ENCODE results near the gene ADK.

The ADK gene

DNA sequence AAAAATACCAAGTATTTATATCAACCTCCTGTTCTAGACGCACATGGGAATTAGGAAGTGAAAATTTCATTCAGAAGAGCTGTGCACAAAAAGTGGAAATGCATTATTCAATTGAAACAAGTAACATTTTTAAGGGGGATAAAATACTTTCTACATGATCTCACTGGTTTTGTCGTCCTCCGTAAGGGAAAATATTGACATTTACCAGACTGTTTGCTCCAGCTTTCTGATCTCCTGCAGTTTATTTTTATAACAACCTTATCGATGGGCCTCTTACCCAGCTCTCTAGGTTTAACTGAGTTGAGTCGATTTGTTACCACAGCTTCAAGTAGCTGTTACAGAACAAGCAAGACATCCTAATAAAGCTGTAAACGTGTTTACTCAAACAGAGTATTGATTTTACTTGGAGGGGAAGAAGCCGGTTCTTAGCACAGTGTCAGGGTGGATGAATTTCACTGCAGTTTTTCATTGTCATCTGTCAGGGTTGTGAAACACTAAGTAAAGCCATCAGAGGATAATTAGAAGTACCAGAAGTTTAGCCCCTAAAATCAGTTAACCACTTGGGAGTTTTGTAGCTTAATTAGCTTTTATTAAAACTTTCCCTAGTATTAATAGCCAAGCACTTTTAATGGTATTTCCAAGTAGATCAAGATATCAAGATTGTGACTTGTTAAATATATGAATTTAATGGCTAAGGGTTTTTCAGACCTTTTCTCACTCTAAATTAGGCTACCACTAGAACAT is 532.8 kb downstream of the ADK start:
- no peak for DNase-seq

DNA sequence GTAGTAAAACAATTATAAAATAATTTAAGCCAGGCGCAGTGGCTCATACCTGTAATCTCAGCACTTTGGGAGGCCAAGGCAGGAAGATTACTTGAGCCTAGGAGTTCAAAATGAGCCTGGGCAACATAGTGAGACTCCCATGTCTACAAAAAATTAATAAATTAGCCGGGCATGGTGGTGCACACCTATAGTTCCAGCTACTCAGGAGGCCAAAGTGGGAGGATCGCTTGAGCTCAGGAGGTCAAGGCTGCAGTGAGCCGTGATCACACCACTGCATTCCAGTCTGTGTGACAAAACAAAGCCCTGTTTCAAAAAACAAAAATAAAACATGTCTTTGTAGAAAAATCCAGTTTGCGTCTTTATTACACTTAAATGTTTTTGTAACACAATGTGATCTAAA is 533.4 kb downstream of the ADK start:
- no peak for DNase-seq

DNA sequence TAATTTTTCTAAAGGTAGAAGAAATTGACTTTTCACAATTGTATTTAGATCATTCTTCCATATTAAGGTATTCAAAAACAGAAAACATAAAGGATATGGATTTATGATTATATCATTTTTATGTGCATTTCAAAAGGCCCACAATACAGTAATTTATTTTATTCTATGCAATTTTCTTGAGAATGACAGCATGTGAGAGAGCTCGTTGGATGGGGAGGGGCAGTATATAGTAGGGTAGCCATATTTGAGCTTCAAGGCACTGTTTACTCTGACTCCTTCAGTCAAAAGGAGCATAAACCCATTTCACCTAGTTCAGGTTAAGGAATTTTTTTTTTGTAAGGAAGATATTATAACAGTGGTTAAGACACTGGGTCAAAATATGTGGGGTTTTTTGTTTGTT is 534.5 kb downstream of the ADK start:
- DNase-seq, result no peak

DNA sequence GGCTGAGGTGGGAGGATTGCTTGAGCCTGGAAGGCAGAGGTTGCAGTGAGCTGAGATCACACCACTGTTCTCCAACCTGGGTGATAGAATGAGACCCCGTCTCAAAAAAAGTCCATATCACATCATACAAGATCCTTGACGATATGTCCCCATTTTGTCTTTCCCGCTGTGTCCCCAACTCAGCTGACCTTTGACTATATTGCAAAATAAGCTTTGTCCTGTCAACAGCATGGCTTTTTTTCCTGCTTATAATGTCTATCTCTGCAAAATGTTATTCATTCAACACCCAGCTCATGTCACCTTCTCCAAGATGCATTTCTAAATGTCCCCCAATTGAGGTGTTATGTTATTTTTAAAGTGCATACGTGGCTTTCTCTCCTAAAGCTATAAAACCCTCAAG is 539.4 kb downstream of the ADK start:
- DNase-seq, result no peak

DNA sequence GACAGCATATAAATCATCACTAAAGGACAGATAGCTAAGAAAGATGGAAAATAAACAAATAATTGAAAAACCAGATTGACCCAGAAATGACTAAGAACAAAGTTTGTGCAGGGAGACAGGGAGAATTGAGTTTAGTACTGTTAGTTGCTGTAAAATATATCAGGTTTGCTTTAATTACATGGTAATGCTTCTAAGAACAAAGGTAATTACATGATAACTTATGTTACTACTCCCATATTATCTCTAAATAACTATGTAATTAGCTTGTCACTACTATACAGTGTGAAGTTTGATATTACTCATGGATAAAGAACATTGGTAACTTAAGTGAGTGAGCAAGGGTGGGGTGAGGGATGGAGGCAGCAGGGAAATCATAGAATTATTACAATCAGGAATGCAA is 540.1 kb downstream of the ADK start:
- DNase-seq, result no peak

DNA sequence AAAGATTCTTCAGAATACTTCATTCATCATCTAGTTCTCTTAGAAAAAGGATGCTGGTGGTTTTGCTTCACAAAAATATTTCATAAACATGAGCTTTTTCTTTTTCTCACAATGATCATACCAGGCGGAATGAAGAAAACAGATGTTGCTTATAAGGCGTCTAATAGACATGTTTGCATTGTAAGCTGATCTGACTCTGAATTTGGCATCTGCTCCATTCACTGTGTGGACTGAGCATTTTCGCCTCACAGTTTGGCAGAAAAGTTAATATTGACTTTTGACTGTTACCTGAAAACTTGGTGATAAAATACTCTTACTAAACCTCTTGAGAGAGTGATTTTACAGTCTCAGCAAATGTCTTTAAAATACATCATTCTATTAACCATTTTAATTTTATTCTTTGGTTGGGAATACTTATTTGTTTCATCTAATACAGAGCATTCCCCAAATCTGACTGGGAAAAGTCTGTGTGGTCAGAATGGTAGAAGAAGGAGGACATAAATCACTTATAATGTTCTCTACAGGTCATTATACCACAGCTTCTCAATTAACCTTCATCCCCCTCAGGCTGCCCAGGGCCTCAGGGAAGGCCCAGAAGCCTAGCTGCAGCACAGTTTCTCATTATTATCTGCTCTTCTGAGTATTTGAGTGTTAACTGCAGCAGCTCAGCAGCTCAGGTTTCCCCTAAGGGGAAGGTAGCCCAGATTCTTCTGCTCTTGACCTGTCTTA is 553.8 kb downstream of the ADK start:
- DNase-seq, result no peak

DNA sequence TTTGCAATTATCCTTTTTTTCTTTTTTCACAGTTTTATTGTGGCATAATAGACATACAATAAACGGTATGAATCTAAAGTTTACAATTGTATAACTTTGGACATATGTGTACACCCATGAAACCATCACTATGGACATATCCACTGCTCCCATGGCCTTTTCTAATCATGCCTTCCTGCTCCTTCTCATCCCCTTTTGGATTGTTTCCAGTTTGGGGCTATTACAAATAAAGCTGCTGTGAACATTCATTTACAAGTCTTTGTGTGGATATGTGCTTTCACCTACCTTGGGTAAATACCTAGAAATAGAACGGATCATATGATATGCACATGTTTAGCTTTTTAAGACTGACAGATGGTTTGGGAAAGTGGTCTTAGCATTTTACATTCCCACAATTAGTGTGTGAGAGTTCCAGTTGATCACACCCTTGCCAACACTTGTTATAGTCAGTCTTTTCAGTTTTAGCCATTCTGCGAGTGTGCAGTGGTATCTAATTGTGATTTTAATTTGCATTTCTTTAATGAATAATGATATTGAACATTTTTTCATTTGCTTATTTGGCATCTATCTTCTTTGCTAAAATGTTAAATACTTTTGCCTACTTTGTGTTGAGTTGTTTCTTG is 554.4 kb downstream of the ADK start:
- no peak for DNase-seq

DNA sequence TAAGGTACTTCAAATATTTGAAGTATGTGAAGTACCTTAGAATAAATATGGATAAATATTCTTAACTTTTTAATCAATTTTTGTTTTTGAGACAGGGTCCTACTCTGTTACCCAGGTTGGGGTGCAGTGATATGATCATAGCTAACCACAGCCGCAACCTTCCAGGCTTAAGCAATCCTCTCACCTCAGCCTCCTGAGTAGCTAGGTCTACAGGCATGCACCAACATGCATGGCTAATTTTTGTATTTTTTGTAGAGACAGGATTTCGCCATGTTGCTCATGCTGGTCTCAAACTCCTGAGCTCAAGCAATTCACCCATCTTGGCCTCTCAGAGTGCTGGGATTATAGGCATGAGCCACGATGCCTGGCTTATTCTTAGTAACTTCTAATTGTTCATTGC is 555.9 kb downstream of the ADK start:
- DNase-seq, result no peak

DNA sequence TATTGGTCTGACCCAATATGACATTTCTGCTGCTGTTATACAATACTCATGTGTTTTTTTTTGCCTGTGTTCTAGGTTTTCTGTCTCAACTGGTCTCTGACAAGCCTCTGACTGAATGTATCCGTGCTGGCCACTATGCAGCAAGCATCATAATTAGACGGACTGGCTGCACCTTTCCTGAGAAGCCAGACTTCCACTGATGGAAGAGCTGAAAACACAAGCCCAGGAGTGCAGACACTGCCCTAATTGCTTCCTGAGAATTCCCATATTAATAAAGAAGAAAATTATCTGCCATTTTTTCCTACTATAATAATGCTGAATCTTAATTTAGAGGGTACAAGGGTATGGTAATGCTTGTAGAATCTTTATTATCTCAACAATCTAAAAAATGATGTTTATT is 557.2 kb downstream of the ADK start:
- DNase-seq, result no peak

DNA sequence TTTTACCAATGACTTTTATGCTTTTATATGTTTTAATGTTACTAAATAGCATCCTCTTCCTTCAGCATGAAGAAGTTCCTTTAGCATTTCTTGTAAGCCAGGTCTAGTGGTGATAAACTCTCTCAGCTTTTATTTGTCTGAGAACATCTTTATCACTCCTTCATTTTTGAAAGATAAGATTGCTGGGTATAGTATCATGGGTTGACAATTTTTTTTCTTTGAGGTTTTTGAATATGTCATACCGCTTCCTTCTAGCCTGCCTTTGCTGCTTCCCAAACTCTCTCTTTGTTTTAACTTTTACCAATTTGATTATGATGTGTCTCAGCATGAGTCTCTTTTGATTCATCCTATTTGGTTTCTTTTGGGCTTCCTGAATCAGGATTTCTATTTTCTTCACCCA is 567.2 kb downstream of the ADK start:
- DNase-seq, result no peak

DNA sequence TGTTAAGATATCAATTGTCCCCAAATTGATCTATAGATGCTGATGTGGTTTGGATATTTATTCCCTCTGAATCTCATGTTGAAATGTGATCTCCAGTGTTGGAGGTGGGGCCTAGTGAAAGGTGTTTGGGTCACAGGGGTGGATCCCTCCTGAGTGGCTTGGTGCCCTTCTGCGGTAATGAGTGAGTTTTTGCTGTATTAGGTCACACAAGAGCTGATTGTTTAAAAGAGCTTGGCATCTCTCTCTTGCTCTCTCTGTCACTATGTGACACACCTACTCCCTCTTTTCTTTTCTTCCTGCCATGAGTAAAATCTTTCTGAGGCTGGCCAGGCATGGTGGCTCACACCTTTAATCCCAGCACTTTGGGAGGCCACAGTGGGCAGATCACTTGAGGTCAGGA is 577.2 kb downstream of the ADK start:
- DNase-seq, result no peak

DNA sequence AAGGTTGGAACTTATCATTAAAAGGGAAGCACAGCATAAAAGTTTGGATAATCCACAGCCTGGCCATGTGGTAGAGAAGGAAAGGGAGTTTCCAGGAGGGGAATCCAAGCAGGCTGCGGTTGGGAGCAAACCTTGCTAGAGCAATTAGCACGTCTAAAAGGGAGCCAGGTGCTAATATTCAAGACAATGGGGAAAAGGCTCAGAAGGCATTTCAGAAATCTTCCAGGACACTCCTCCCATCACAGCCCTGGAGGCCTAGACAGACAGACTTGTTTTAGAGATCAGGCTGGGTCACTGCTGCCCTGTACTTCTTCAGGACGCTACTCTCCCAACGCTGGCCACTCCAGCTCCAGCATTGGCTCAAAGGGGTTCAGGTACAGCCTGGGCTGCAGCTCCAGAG is 579.2 kb downstream of the ADK start:
- DNase-seq, result no peak

DNA sequence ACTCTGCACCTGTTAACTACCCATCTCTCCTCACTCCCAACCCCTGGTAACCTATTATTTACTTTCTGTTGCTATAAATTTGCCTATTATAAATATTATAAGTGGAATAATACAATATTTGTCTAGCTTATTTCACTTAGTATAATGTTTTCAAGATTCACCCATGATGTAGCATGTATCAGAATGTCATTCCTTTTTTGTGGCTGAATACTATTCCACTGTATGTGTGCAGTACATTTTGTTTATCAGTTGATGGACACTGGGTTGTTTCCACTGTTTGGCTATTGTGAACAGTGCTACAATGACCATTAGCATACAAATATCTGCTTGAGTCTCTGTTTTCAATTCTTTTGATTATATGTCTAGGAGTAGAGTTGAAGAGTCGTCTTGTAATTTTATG is 582.6 kb downstream of the ADK start:
- no peak for DNase-seq

DNA sequence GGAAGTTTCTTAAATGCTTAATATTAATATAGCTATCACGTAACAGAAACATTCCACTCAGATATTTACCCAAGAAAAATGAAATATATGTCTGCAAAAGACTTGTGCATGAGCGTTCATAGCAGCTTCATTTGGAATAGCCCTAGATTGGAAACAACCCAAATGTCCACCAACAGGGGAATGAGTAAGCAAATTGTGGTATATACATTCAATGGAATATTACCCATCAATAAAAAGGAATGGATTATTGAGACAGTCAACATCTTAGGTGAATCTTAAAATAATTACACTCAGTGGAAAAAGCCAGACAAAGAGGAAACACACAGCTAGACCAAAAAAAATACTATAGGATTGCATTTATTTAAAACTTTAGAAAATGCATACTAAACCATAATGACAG is 585.0 kb downstream of the ADK start:
- DNase-seq, result no peak

DNA sequence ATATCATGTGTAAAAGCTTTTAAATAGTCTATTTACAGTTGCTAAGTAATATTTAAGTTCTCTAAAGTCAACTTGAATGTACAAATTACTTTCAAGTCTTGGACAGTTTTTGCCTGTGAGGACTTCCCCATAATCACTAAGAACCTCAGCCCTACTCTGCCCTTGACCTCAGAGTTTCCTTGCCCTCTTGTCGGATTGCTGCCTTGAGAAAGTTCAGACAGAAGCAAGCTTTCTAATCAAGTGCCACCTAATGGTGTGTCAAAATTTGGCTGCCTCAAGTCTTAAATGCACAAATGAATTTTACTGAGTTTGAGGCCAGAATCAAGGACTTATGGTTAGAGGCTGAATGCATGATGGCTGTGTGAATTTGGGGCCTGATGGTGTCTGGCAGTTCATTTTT is 587.0 kb downstream of the ADK start:
- no peak for DNase-seq

DNA sequence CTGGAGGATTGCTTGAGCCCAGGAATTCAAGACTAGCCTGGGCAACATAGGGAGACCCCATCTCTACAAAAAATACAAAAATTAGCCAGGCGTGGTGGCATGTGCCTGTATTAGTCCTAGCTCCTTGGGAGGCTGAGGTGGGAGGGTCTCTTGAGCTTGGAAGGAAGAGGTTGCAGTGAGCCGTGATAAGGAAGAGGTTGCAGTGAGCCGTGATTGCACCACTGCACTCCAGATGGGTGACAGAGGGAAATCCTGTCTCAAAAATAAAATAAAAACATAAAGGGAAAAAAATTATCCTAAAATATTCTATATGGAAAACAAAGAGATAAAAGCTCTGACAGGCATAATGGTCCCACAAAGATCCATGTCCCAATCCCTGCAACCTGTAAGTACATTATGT is 587.5 kb downstream of the ADK start:
- DNase-seq, result no peak

DNA sequence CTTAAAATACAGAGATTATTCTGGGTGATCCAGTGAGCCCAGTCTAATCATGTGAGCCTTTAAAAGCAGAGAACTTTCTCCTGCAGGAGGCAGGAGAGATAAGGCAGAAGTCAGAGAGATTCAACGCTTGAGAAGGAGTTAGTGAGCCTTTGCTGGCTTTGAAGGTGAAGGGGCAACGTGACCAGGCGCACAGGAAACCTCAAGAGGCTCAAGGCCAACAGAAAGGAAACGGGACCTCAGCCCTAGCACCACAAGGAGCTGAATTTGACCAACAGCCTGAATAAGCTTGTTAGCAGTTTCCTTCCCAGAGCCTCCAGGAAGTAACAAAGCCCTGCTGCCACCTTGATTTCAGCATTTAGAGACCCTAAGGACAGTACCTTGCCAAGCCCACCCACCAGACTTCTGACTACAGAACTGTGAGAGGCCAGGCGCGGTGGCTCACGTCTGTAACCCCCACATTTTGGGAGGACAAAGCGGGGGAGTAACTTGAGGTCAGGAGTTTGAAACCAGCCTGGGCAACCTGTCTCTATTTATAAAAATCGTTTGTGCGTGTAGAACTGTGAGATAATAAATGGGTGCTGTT is 588.1 kb downstream of the ADK start:
- no peak for DNase-seq

DNA sequence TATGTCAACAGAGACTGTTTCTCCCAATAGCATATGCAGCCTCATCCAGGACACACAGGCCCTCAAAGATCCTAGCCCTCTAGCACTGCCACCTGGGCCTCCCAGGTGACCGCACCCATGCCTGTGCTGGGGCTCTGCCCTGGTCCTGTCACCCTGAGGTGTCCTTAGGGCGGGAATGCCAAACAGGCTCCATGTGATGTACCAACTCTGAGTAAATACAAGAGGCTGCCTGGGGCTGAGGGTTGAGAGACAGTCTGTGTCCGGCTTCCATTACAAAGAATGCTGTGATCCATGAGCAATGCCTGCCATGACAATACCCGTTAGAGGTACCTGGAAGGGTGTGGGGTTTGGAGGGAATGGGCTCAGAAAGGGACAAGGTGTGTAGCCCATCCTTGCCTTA is 592.4 kb downstream of the ADK start:
- no peak for DNase-seq

DNA sequence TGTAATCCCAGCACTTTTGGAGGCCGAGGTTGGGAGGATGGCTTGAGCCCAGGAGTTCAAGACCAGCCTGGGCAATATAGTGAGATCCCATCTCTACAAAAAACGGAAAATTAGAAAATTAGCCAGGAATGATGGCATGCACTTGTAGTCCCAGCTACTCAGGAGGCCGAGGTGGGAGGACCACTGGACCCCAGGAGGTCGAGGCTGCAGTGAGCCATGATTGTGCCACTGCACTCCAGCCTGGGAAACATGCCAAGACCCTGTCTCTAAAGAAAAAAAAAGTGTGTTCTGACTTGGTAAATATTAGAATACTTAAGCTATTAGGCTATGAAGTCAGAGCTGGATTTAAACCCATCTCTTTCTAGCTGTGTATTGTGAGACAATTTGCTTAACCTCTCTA is 594.4 kb downstream of the ADK start:
- no peak for DNase-seq

DNA sequence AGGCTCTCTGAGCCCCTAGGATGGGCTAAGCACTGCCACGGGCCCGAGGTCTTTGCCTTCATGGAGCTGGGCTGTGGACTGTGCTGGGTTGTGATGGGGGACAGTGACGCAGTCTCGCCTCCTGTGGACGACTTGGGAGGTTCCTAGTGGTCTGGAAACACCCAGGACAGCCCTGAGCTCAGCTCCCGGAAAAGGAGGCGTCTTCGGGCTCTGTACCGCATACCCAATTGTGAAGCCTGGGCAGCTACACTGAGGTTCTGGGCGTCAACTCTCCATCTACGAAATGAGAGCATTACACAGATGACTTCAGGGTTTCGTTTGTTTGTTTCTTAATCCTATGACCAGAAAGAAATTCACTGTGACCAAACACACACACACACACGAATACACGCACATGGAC is 595.8 kb downstream of the ADK start:
- no peak for DNase-seq

DNA sequence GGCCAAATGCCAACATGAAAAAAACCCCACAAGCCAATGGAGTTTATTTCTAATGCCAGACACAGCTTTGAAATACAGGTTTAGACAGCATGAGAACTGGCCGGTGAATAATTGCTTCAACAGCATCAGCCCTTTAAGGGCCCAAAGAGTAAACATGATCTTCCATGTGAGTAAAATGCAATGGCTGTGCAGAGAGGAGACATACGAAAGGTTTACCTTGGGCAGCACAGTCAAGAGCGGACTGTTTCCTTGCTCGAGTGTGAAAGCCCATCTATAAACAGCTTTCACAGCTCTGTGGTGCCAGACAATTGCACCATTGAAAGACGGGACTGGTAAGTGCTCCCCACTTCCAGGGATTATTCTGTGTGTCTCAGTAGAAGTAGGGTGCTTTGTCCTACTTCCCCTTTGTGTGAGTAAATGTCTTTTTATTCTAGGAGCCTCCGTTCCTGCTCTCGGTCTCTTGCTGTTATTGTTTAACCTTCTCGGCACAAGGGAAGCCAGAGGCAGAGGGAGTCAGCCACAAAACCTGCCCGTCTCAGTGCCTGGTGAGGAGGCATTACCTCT is 597.5 kb downstream of the ADK start:
- no peak for DNase-seq

DNA sequence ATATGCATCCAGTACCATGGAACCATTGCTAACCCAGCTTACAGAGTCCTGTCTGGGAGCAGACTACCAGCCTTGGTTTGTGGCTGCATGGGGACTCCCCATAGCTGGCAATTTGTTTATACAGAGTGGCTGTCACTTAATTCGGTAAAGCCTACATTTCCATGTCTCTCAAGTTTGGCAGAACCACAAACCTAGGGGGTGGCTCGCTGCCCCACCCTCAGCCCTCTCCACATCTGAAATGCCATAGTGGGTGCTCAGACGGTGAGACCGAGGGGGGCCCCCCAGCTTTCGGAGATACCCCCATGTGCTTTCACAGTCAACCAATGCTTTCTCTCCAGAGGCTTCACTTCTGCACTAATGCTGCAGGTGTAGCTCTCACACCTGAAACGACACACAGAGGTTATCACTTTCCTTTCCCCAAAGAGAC is 599.8 kb downstream of the ADK start:
- DNase-seq, result no peak

DNA sequence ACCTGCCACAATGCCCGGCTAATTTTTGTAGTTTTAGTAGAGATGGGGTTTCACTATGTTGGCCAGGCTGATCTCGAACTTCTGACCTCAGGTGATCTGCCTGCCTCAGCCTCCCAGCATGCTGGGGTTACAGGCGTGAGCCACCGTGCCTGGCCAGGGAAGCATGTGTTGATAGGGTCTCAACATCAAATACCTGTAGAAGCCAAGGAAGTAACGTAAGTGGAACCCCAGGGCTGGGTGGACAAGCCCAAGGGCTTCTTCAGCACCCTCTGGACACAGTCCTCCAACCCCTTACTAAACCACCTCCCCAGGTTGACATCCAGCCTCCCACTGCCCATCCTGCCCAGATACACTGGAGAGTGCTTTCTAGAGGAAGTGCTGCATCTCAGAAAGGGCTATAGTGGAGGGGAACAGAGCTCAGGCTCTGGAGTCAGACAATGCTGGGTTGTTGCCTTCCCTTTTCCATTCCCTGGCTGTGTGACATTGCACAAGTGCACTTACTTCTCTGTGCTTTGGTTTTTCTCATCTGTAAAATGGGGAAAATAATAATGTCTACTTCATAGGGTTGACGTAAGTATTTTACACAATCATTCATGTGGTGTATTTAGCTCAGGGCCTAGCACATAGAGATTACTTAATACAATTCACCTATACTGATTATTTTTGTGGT is 601.5 kb downstream of the ADK start:
- DNase-seq, result no peak

Measured in right forelimb (tissue), 1 donor.